K562 (cell line): Measurements from ENCODE around the gene PPHLN1. TPM values are rescaled to one million over a fixed set of nuclear protein-coding genes. Genes with fewer than 3 reads are reported as not detected.

ENCODE experiments used
- CREM ChIP-seq: IDR thresholded peaks from 2 replicates; pipeline ENCODE4 v1.6.1; 2014; ENCODE audit warnings: antibody characterized with exemption, low read depth
- CTBP1 ChIP-seq: fragments of 450-650 bp; IDR thresholded peaks from 2 replicates; pipeline ENCODE4 v1.6.1; 2016; ENCODE audit warnings: borderline replicate concordance
- EGR1 ChIP-seq: fragments of 450-650 bp; conservative IDR thresholded peaks from 2 replicates; pipeline ENCODE4 v1.6.1; 2017; ENCODE audit warnings: mild to moderate bottlenecking
- EP300 ChIP-seq: IDR thresholded peaks from 2 replicates; pipeline ENCODE4 v1.6.1; 2012; ENCODE audit warnings: low read length, improper control_type of control experiment
- GABPB1 ChIP-seq: sonication (generic); formaldehyde crosslinking; IDR thresholded peaks from 2 replicates; pipeline ENCODE4 v1.8.0; 2022; ENCODE audit warnings: mild to moderate bottlenecking, missing genetic modification reagents
- HDAC1 ChIP-seq, 2 experiments: fragments of 450-650 bp; IDR thresholded peaks; 2 replicates each; pipeline ENCODE4 v1.6.1; 2016 to 2017; ENCODE audit warnings: inconsistent platforms in 1 of 2, mild to moderate bottlenecking in 1 of 2, moderate library complexity in 1 of 2
- JUND ChIP-seq, 2 experiments: IDR thresholded peaks; 2 replicates in 1 of 2; 3 replicates in 1 of 2; pipeline ENCODE4 v1.6.1; 2011; ENCODE audit warnings: borderline replicate concordance in 2 of 2, low read depth in 2 of 2, low read length in 2 of 2, improper control_type of control experiment in 1 of 2, missing biosample characterization in 1 of 2, missing genetic modification characterization in 1 of 2, missing genetic modification reagents in 1 of 2
- KDM1A ChIP-seq, 2 experiments: fragments of 450-650 bp; IDR thresholded peaks; 2 replicates each; pipeline ENCODE4 v1.6.1; 2016; ENCODE audit warnings: mild to moderate bottlenecking in 2 of 2
- KLF16 ChIP-seq: IDR thresholded peaks from 2 replicates; pipeline ENCODE4 v1.6.1; 2016; ENCODE audit warnings: antibody characterized with exemption
- NCOA1 ChIP-seq: fragments of 450-650 bp; IDR thresholded peaks from 2 replicates; pipeline ENCODE4 v1.6.1; 2016; ENCODE audit warnings: low read depth
- PBX2 ChIP-seq, 2 experiments: IDR thresholded peaks in 1 of 2; conservative IDR thresholded peaks in 1 of 2; 2 replicates each; pipeline ENCODE4 v1.6.1; 2016; ENCODE audit warnings: low read depth in 2 of 2, mild to moderate bottlenecking in 1 of 2, missing compliant biosample characterization in 1 of 2, missing genetic modification characterization in 1 of 2, moderate library complexity in 1 of 2
- PURB ChIP-seq: sonication (generic); formaldehyde crosslinking; IDR thresholded peaks from 2 replicates; pipeline ENCODE4 v1.9.0; 2021; ENCODE audit warnings: low read depth, mild to moderate bottlenecking, missing genetic modification reagents
- RBBP5 ChIP-seq: fragments of 200-600 bp; sonication (generic); IDR thresholded peaks from 2 replicates; pipeline ENCODE4 v1.6.1; 2012; ENCODE audit warnings: borderline replicate concordance, mild to moderate bottlenecking, low read length, control low read depth, inconsistent platforms; ENCODE audit not compliant: insufficient read depth, poor library complexity, severe bottlenecking
- RFX1 ChIP-seq: fragments of 450-650 bp; IDR thresholded peaks from 2 replicates; pipeline ENCODE4 v1.6.1; 2016; ENCODE audit warnings: mild to moderate bottlenecking, moderate library complexity
- TEAD4 ChIP-seq, 2 experiments: sonication (generic) in 1 of 2; formaldehyde crosslinking in 1 of 2; IDR thresholded peaks; 2 replicates each; pipeline versions ENCODE4 v1.6.1 to v1.8.0; 2012 to 2022; ENCODE audit warnings: borderline replicate concordance in 1 of 2, inconsistent platforms in 1 of 2, low read length in 1 of 2, mild to moderate bottlenecking in 1 of 2, missing genetic modification reagents in 1 of 2
- ZEB2 ChIP-seq: fragments of 450-650 bp; IDR thresholded peaks from 2 replicates; pipeline ENCODE4 v1.6.1; 2016
- polyA plus RNA-seq, 8 experiments: library from polyadenylated mRNA; depleted of rRNA in 4 of 8; stranded (reverse) in 5 of 8; unstranded in 3 of 8; fragments of >200 nt; fragmentation: Nextera tagmentation in 2 of 8; fragmentation: Illumina TruSeq in 1 of 8; extraction: Ambion mirVana in 2 of 8; extraction: Trizol in 1 of 8; gene quantifications; 2 replicates each; pipeline versions ENCODE4 v1.2.1 to v1.2.3, GENCODE V29; 2011 to 2014; ENCODE audit warnings: inconsistent platforms in 1 of 8, missing spikeins in 1 of 8
- total RNA-seq, 7 experiments: library from RNA; depleted of rRNA in 6 of 7; stranded (reverse); fragments of >200 nt in 6 of 7; fragmentation: Illumina TruSeq in 2 of 7; extraction: Trizol in 2 of 7; gene quantifications; 2 replicates each; pipeline versions ENCODE4 v1.2.1 to v1.2.3, GENCODE V29; 2011 to 2021; ENCODE audit warnings: low replicate concordance in 1 of 7
- TF ChIP-seq, protein P1 (sequence below): fragments of 450-650 bp; IDR thresholded peaks from 2 replicates; pipeline ENCODE4 v1.6.1; 2017; ENCODE audit warnings: antibody characterized with exemption, mild to moderate bottlenecking
- TF ChIP-seq, protein P2 (sequence below): fragments of 450-650 bp; IDR thresholded peaks from 2 replicates; pipeline ENCODE4 v1.6.1; 2016

The PPHLN1 gene
- total and polyA plus RNA-seq, 9 of the 15 experiments (the other 6 are each of a cell fraction or from before 2014, with no cell fraction given): 66.3 to 112 (median 93.6) TPM

GRCh38 chr12:42444192-42444943 is 118.4 kb downstream of the PPHLN1 start (continued):
- TF ChIP-seq KDM1A (IDR thresholded peaks at IDR 0.05): peak; percentile 97
- TF ChIP-seq, protein P1, sequence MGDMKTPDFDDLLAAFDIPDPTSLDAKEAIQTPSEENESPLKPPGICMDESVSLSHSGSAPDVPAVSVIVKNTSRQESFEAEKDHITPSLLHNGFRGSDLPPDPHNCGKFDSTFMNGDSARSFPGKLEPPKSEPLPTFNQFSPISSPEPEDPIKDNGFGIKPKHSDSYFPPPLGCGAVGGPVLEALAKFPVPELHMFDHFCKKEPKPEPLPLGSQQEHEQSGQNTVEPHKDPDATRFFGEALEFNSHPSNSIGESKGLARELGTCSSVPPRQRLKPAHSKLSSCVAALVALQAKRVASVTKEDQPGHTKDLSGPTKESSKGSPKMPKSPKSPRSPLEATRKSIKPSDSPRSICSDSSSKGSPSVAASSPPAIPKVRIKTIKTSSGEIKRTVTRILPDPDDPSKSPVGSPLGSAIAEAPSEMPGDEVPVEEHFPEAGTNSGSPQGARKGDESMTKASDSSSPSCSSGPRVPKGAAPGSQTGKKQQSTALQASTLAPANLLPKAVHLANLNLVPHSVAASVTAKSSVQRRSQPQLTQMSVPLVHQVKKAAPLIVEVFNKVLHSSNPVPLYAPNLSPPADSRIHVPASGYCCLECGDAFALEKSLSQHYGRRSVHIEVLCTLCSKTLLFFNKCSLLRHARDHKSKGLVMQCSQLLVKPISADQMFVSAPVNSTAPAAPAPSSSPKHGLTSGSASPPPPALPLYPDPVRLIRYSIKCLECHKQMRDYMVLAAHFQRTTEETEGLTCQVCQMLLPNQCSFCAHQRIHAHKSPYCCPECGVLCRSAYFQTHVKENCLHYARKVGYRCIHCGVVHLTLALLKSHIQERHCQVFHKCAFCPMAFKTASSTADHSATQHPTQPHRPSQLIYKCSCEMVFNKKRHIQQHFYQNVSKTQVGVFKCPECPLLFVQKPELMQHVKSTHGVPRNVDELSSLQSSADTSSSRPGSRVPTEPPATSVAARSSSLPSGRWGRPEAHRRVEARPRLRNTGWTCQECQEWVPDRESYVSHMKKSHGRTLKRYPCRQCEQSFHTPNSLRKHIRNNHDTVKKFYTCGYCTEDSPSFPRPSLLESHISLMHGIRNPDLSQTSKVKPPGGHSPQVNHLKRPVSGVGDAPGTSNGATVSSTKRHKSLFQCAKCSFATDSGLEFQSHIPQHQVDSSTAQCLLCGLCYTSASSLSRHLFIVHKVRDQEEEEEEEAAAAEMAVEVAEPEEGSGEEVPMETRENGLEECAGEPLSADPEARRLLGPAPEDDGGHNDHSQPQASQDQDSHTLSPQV: peak; percentile 27; the same call in 1 of the 2 replicates
- TF ChIP-seq PBX2 (CRISPR knock-in tag; IDR thresholded peaks at IDR 0.05; ENCODE audit: low read depth): no peak
- peak; percentile 47 for TF ChIP-seq PBX2 (tag; conservative IDR thresholded peaks at IDR 0.05; ENCODE audit: low read depth)
- 0 out of 2 replicates have a peak, but pooled peaks have one; percentile 36 for TF ChIP-seq NCOA1
- peak; percentile 59; the same call in 1 of the 2 replicates for TF ChIP-seq KLF16
- 0 out of 2 replicates have a peak, but pooled peaks have one; percentile 11 for TF ChIP-seq EGR1
- no peak for TF ChIP-seq RBBP5
- TF ChIP-seq EP300: peak; percentile 64; the same call in 1 of the 2 replicates
- peak in 1 of 2 experiments; percentile 75; a peak in 2 of 4 replicates for TF ChIP-seq HDAC1 (IDR thresholded peaks at IDR 0.05)
- no peak for TF ChIP-seq PURB (CRISPR knock-in tag)
- TF ChIP-seq, protein P2, sequence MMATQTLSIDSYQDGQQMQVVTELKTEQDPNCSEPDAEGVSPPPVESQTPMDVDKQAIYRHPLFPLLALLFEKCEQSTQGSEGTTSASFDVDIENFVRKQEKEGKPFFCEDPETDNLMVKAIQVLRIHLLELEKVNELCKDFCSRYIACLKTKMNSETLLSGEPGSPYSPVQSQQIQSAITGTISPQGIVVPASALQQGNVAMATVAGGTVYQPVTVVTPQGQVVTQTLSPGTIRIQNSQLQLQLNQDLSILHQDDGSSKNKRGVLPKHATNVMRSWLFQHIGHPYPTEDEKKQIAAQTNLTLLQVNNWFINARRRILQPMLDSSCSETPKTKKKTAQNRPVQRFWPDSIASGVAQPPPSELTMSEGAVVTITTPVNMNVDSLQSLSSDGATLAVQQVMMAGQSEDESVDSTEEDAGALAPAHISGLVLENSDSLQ: peak; percentile 13; the same call in 1 of the 2 replicates
- no peak for TF ChIP-seq GABPB1 (CRISPR knock-in tag)
- peak; percentile 43; the same call in 1 of the 2 replicates for TF ChIP-seq RFX1
- peak; percentile 54 for TF ChIP-seq TEAD4 (IDR thresholded peaks at IDR 0.05; ENCODE audit: low read length)
- no peak for TF ChIP-seq TEAD4 (CRISPR knock-in tag; IDR thresholded peaks at IDR 0.05; ENCODE audit: borderline replicate concordance)
- peak; percentile 44; the same call in 1 of the 2 replicates for TF ChIP-seq CREM
- no peak; the same call in 1 of the 2 replicates for TF ChIP-seq JUND (IDR thresholded peaks at IDR 0.05; ENCODE audit: borderline replicate concordance, low read depth, low read length)
- TF ChIP-seq JUND (tag; IDR thresholded peaks at IDR 0.05; ENCODE audit: borderline replicate concordance, low read depth, low read length): peak; percentile 10; the same call in 1 of the 3 replicates
- TF ChIP-seq CTBP1: peak; percentile 60; the same call in 1 of the 2 replicates
- TF ChIP-seq ZEB2: peak; percentile 46; the same call in 1 of the 2 replicates
